ENCODE measurements around the gene PDS5A.
"Not testable (repeated sequence)": the region's sequence is repeated elsewhere in the genome, so short reads cannot be mapped to it uniquely, and the experiment has no call there.

Gene PDS5A

DNA sequence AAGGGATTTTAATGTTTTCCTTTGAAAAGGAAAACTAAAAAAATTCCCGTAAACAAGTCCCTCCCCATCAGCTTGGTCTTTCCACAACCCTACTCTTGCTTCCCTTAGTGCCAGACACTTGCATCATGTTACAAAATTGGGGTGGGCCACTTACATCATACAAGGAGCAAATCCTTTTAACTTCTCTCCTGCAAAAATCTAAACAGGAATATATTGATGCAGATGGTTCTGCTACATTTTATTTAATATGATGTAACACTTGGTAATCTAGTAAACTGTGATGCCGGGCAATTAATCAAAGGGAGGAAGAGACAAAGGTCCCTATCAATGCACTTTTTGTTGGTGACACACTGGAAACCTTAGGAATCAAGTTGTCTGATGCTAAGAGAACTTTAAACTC lies 154.5 kb downstream of the PDS5A start:
- DNase-seq: no peak

DNA sequence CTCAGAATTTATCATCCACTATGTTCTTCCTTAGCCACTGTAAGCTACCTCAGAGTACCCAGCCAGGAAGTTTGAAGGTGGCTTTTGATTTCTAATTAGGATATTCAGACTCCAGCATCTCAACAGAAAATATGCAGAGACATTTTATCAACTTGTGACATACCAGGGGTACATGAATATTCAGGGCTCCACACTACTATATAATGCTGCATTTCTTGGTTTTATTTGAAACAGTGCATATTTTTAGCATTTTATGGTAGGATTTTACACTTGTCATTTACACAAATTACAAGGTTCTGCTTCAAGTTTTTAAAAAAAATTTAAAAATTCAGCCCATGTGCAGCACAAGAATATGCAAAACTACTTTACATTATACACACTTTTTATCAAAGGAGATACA lies 155.0 kb downstream of the PDS5A start:
- no peak for DNase-seq

DNA sequence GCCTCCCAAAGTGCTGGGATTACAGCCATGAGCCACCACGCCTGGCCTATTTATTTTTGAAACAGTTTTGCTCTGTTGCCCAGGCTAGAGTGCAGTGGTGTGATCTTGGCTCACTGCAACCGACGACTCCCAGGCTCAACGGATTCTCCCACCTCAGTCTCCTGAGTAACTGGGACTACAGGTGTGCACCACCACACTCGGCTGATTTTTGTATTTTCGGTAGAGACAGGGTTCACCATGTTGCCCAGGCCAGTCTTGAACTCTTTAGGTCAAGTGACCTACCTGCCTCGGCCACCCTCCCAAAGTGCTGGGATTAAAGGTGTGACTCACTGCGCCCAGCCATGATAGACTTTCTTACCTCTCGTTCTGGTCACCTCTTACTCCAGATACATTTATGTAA lies 155.8 kb downstream of the PDS5A start:
- no peak for DNase-seq

DNA sequence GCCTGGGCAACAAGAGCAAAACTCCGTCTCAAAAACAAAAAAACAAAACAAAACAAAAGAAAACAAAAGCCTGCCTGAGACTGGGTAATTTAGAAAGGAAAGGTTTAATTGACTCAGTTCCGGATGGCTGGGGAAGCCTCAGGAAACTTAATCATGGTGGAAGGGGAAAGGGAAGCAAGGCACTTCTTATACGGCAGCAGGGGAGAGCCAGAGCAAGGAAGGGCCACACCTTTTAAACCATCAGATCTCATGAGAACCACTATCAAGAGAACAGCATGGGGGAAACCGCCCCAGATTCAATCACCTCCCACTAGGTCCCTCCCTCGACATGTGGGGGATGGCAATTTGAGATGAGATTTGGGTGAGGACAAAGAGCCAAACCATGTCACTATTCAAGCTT lies 157.5 kb downstream of the PDS5A start:
- no peak for DNase-seq

DNA sequence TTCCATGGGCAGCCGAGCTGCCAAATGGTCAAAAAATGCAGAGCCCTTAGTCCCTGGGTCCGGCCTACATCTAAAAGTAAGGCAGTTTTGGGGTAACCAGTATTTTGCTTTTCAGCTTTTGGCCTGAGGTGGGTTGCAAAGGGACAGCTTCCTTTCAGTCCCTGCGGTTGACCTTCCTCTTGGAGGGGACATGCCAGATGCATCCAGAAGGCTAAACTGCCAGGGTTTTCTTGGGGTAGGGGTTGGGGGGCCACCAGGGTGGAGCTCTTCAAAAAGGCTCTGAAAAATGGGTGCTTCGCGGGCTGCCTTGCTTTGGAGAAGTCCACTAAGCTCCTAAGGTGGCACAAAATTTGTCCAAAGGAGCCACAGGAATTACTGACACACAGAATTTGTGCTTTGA lies 159.1 kb downstream of the PDS5A start:
- DNase-seq: no peak

DNA sequence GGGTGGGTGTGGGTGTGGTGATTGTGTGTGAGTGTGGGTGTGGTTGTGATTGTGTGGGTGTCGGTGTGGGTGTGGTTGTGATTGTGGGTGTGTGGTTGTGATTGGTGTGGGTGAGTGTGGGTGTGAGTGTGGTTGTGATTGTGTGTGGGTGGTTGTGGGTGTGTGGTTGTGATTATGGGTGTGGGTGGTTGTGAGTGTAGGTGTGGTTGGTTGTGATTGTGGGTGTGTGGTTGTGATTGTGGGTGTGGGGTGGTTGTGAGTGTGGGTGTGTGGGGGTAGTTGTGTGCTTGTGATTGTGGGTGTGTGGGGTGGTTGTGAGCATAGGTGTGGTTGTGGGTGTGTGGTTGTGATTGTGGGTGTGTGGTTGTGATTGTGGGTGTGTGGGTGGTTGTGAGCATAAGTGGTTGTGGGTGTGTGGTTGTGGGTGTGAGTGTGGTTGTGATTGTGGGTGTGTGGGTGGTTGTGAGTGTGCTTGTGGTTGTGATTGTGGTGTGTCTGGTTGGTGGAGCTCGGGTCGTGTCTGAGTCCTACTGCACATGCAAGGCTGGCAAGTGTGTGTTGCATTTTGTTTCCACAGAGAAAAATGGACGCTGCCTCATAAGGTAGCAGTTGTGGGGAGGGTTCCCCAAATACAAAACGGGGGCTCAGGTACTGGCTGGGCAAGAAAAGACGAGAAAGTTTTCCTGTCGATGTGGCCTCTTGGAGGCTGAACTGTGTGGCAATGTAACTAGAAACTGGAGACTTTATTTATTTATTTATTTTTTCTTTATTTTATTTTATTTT lies 163.1 kb downstream of the PDS5A start:
- no peak for DNase-seq

DNA sequence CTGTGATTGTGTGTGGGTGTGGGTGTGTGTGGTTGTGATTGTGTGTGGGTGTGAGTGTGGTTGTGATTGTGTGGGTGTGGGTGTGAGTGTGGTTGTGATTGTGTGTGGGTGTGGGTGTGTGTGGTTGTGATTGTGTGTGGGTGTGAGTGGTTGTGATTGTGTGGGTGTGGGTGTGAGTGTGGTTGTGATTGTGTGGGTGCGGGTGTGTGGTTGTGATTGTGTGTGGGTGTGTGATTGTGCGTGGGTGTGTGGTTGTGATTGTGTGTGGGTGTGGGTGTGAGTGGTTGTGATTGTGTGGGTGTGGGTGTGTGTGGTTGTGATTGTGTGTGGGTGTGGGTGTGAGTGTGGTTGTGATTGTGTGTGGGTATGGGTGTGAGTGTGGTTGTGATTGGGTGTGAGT lies 163.9 kb downstream of the PDS5A start:
- DNase-seq: not testable (repeated sequence)

DNA sequence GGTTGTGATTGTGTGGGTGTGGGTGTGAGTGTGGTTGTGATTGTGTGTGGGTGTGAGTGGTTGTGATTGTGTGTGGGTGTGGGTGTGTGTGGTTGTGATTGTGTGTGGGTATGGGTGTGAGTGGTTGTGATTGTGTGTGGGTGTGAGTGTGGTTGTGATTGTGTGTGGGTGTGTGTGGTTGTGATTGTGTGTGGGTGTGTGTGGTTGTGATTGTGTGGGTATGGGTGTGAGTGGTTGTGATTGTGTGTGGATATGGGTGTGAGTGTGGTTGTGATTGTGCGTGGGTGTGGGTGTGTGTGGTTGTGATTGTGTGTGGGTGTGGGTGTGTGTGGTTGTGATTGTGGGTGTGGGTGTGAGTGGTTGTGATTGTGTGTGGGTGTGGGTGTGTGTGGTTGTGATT lies 164.7 kb downstream of the PDS5A start:
- DNase-seq: not testable (repeated sequence)

DNA sequence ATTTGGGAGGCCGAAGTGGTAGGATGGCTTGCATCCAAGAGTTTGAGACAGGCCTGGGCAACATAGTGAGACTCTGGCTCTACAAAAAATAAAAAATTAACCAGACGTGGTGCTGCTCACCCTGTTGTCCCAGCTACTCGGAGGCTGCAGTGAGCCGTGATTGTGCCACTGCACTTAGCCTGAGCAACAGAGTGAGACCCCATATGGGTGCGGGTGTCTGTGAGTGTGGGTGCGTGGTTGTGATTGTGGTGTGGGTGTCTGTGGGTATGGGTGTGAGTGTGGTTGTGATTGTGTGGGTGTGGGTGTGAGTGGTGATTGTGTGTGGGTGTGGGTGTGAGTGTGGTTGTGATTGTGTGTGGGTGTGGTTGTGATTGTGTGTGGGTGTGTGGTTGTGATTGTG lies 165.2 kb downstream of the PDS5A start:
- no peak for DNase-seq

DNA sequence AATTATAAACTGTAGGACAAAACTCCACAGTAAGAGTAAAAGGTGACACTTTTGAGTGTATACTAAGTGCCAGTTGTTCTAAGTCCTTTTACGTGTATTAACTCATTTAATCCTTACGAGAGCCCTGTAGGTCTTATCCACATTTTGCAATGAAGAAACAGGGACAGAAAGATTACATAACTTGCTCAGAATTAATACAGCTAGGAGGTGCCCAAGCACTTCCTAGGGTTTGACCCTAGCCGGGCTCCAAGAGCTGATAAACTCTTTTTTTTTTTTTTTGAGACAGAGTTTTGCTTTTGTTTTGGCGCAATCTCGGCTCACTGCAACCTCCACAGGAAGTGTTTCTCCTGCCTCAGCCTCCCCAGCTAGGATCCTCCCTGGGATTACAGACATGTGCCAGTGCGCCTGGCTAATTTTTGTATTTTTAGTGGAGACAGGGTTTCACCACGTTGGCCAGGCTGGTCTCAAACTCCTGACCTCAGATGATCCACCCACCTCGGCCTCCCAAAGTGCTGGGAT lies 169.4 kb downstream of the PDS5A start:
- DNase-seq: no peak

DNA sequence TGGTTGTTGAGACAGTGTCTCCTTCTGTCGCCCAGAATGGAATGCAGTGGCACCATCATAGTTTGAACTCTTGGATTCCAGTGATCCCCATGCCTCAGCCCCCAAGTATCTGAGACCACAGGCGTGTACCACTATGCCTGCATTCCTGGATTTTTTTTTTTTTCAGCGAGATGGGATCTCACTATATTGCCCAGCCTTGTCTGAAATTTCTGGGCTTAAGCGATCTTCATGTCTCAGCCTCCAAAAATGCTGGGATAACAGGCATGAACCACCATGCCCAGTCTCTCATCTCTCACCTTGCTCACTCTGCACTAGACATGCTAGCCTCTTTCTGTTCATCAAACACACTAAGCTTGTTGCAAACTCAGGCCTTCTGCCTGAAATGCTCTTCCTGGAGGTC lies 175.7 kb downstream of the PDS5A start:
- no peak for DNase-seq

DNA sequence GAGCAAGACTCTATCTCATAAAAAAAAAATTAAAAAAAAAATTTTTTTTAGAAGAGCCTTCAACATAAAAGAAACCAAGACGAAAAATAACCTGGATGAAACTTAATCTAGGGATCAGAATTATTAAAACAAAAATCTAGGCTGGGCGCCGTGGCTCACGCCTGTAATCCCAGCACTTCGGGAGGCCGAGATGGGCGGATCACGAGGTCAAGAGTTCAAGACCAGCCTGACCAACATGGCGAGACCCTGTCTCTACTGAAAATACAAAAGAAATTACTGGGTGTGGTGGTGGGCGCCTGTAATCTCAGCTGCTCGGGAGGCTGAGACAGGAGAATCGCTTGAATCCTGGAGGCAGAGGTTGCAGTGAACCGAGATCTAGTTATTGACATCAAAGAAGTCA lies 184.7 kb downstream of the PDS5A start:
- DNase-seq: not testable (repeated sequence)

DNA sequence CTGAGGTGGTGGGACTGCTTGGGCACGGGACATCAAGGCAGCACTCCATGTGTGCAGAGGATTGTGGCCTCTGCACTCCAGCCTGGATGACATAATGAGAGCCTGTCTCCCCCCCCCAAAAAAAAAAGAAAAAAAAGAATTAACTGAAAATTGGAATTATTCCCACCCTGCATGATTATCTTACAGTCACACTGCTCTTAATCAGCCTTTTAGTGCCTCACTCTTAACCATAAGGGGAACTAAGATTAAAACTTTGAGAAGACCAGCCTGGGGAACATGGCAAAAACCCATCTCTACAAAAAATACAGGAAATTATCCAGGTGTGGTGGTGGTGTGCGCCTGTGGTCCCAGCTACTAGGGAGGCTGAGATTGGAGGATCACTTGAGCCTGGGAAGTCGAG lies 185.2 kb downstream of the PDS5A start:
- no peak for DNase-seq

DNA sequence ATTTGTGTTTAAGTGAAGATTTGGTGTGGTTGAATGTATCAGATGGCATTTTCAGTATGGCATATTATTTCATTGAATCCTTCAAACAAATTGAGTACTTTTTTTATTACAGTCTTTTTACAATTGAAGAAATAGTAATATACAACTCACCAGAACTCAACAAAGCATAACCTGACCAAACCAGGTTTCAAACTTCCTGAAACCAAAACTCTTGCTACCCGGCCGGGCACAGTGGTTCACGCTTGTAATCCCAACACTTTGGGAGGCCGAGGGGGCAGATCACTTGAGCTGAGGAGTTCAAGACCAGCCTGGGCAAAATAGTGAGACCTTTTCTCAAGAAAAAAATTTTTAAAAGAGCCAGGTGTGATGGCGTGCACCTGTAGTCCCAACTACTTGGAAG lies 185.6 kb downstream of the PDS5A start:
- DNase-seq: no peak

DNA sequence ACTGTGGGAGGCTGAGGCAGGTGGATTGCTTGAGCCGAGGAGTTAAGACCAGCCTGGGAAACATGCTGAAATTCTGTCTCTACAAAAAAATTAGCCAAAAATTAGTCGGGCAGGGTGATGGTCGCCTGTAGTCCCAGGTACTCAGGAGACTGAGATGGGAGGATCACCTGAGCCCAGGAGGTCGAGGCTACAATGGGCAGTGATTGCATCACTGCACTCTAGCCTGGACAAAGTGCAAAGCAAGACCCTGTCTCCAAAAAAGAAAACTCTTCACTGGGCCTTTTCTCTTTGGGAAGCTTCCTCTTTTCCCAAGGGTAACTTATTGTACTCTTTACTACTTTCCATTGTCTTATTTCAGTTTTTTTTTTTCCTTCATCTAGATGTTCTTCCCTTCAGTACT lies 190.9 kb downstream of the PDS5A start:
- DNase-seq: no peak

DNA sequence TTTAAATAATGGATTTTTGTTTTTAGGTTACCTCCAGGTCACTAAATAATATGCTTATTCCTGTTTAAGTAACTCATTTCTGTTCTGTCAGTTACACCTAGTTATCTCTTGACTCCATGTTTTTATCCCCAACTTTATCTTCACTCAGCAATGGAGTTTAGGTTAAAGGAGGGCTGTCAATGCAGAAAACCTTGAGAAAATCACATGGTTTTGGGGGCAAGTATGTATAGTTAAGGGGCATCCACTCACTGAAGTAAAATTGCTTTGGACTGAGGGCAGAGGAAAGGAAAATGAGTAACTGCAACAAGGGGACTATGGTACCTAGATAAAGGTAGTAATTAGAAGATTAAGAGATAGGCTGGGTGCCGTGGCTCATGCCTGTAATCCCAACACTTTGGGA lies 192.6 kb downstream of the PDS5A start:
- no peak for DNase-seq

DNA sequence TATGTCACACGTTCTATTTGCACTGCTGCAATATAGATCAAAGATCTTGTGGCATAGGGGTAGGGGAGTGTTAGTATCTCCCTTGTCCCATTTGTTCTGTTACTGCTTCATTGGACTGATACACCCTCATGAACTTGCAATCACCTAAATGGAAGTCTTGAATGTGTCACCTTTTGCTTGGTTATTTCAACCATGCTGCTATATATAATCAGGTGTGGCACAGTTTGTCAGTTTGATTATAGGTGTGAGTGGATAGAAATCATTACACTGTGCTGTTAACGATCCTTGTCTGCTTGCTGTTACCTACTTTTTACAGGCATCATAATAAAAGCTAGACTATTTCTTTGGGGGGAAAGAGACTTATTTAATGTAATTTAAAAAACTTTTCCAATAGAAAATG lies 195.7 kb downstream of the PDS5A start:
- DNase-seq: not testable (repeated sequence)
